ENCODE data around the gene XRCC3.

GRCh38 chr14:103725739-103726395 lies 10.6 kb upstream of the XRCC3 start:
- TF ChIP-seq ATF2 (CRISPR knock-in tag; IDR thresholded peaks at IDR 0.05; ENCODE audit: borderline replicate concordance, low read depth) (no peak), ARID4B (CRISPR knock-in tag; IDR thresholded peaks at IDR 0.05; ENCODE audit: borderline replicate concordance) (no peak), CREB1 (CRISPR knock-in tag; IDR thresholded peaks at IDR 0.05) (no peak), CTCF (IDR thresholded peaks at IDR 0.05) (no peak), USF2 (CRISPR knock-in tag; IDR thresholded peaks at IDR 0.05) (no peak)

All from WTC11 (cell line).